ENCODE results near the gene DGLUCY. TPM values are rescaled to one million over a fixed set of nuclear protein-coding genes. Genes with fewer than 3 reads are reported as not detected.

The DGLUCY gene
- polyA plus RNA-seq, 3 donors = 54.9 to 88.4 (median 66.0) TPM

- Mint-ChIP-seq H3K36me3 (peaks cover 0 to 1% of the 10 kb centered on the region in 2 donors), H3K9me3 (peaks cover 0 to 1% (median 0%) of the 10 kb centered on the region in 7 donors), H3K4me3 (no peak overlapping the region), H3K27me3 (ENCODE audit: low read depth in 3 of 3) (peaks cover 1 to 3% (median 2%) of the 10 kb centered on the region in 3 donors), H3K27ac (no peak overlapping the region), H3K4me1 (no peaks in the 10 kb centered on the region)
- 83% methylated on average over 4 of the region's 9 CpGs for WGBS (ENCODE audit: insufficient coverage)
- H3K27ac ChIP-seq (ENCODE audit: low read depth in 1 of 2, low read length in 2 of 2) = no peak overlapping the region
- no peaks in the 10 kb centered on the region for H3K27me3 ChIP-seq (ENCODE audit: control insufficient read depth in 2 of 2, insufficient read depth in 2 of 2, low read length in 2 of 2)
- H2AFZ ChIP-seq (ENCODE audit: insufficient read depth, low read depth, low read length, poor library complexity, severe bottlenecking) = no peak overlapping the region
- no peaks in the 10 kb centered on the region for H3K79me2 ChIP-seq (ENCODE audit: insufficient read depth, low read length)
- H3K4me2 ChIP-seq (replicated peaks; ENCODE audit: extremely low read depth, low read length, poor library complexity, severe bottlenecking) = no peak overlapping the region
- no peaks in the 10 kb centered on the region for H3K36me3 ChIP-seq (replicated peaks in 1 of 2; ENCODE audit: control insufficient read depth in 1 of 2, insufficient read depth in 2 of 2, low read length in 2 of 2)
- no peak overlapping the region for H3K4me3 ChIP-seq (replicated peaks in 1 of 3; ENCODE audit: low read depth in 2 of 3, low read length in 3 of 3)
- H3K9me3 ChIP-seq (replicated peaks in 1 of 2; ENCODE audit: control insufficient read depth in 1 of 2, insufficient read depth in 1 of 2, low read length in 2 of 2) = no peaks in the 10 kb centered on the region
- DNase-seq = no peak
- no peaks in the 10 kb centered on the region for H4K20me1 ChIP-seq (ENCODE audit: insufficient read depth, low read length)
- H3K9ac ChIP-seq (ENCODE audit: insufficient read depth, low read length, poor library complexity, severe bottlenecking) = no peak overlapping the region
- no peak for TF ChIP-seq CTCF (IDR thresholded peaks at IDR 0.05)
- intact Hi-C loops (cut with micrococcal nuclease) = no loop called here
- no peaks in the 10 kb centered on the region for H3K4me1 ChIP-seq (ENCODE audit: control insufficient read depth in 1 of 2, insufficient read depth in 2 of 2, low read length in 2 of 2)
Measured at GRCh38 chr14:91078095-91078737, 35.7 kb upstream of the DGLUCY start.

- H3K27me3 ChIP-seq (ENCODE audit: control insufficient read depth in 2 of 2, insufficient read depth in 2 of 2, low read length in 2 of 2) = no peaks in the 10 kb centered on the region
- H3K79me2 ChIP-seq (ENCODE audit: insufficient read depth, low read length) = no peaks in the 10 kb centered on the region
- no peaks in the 10 kb centered on the region for H4K20me1 ChIP-seq (ENCODE audit: insufficient read depth, low read length)
- H3K4me3 Mint-ChIP-seq = no peak overlapping the region
- H3K4me1 Mint-ChIP-seq = no peaks in the 10 kb centered on the region
- H3K9me3 ChIP-seq (replicated peaks in 1 of 2; ENCODE audit: control insufficient read depth in 1 of 2, insufficient read depth in 1 of 2, low read length in 2 of 2) = no peaks in the 10 kb centered on the region
- H2AFZ ChIP-seq (ENCODE audit: insufficient read depth, low read depth, low read length, poor library complexity, severe bottlenecking) = no peak overlapping the region
- H3K4me3 ChIP-seq (replicated peaks in 1 of 3; ENCODE audit: low read depth in 2 of 3, low read length in 3 of 3) = no peak overlapping the region
- no peak overlapping the region for H3K27ac ChIP-seq (ENCODE audit: low read depth in 1 of 2, low read length in 2 of 2)
- H3K9me3 Mint-ChIP-seq = peaks cover 0 to 1% (median 0%) of the 10 kb centered on the region in 7 donors
- H3K36me3 Mint-ChIP-seq = peaks cover 0 to 1% of the 10 kb centered on the region in 2 donors
- H3K9ac ChIP-seq (ENCODE audit: insufficient read depth, low read length, poor library complexity, severe bottlenecking) = no peak overlapping the region
- H3K36me3 ChIP-seq (replicated peaks in 1 of 2; ENCODE audit: control insufficient read depth in 1 of 2, insufficient read depth in 2 of 2, low read length in 2 of 2) = no peaks in the 10 kb centered on the region
- peaks cover 2 to 3% (median 3%) of the 10 kb centered on the region in 3 donors for H3K27me3 Mint-ChIP-seq (ENCODE audit: low read depth in 3 of 3)
- no peaks in the 10 kb centered on the region for H3K4me1 ChIP-seq (ENCODE audit: control insufficient read depth in 1 of 2, insufficient read depth in 2 of 2, low read length in 2 of 2)
- DNase-seq = no peak
- H3K27ac Mint-ChIP-seq = no peak overlapping the region
- TF ChIP-seq CTCF (IDR thresholded peaks at IDR 0.05) = no peak
- intact Hi-C loops (cut with micrococcal nuclease) = no loop called here
- H3K4me2 ChIP-seq (replicated peaks; ENCODE audit: extremely low read depth, low read length, poor library complexity, severe bottlenecking) = no peak overlapping the region
- WGBS (ENCODE audit: insufficient coverage) = 100% methylated on average over 1 of the region's 6 CpGs
Measured at GRCh38 chr14:91080071-91080470, 33.8 kb upstream of the DGLUCY start.
